Activated CD4-positive, alpha-beta T cell treated with anti-CD3 and anti-CD28 coated beads, Interleukin-2, Interleukin-6, amounts not matched to agents 100 ng/mL and 50 ng/mL, durations not matched to agents 16 hours and 8 hours (primary cell): Measurements from ENCODE around the gene PRMT9.

Experiments used
- DNase-seq: peaks from one replicate; pipeline ENCODE4 v3.0.0-alpha.2; 2020

PRMT9 gene

GRCh38 chr4:147683717-147684700 is at the start of gene PRMT9:
PRMT9 (minus strand) TSS chr4:147684163; CDS start chr4:147683987, 176 bp downstream.
- DNase-seq: peak; percentile 94

DNA sequence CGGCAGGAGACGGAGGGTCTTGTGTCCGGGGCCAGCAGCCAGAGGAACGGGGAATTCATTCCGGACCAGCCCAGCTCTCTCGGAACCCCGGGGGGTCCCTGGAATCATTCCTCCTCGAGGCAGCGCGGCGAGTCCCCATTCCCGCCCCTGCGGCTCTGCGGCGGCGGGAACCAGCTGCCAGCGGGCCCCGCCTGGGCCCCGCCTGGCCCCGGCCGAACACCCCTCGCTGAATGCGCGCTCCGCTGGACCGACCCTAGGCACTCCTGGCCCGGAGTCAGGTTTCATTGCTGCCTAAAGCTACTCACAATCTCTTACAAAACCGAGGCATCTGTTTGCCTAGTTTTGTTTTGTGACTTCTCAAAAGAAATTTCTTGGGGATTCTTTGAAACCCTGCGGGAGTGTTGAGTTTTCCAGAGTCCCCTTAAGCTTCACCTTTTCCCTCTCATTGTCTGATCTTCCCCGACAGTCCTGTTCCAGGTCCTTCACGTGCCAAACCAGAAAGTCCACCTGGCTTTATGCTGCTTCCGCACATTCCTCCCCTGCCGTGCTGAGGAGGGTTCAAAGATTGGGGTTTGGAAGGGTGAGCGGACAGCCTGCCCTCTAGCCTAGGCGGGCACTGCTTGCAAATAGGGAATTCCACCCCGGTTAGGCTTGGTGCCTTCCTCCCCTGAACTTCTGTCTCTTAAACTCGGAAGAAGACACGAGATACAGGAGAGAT is 48.7 kb upstream of the PRMT9 start:
- DNase-seq: no peak

- peak; percentile 63 for DNase-seq
Measured at GRCh38 chr4:147731580-147732517, 47.9 kb upstream of the PRMT9 start, which contains the start of gene ARHGAP10. ARHGAP10 (plus strand) TSS chr4:147732088; CDS start chr4:147732302, 214 bp downstream.

- no peak for DNase-seq
Measured at GRCh38 chr4:147730333-147730732, 46.4 kb upstream of the PRMT9 start.

- no peak for DNase-seq
Measured at GRCh38 chr4:147727476-147728028, 43.6 kb upstream of the PRMT9 start.

- no peak for DNase-seq
Measured at GRCh38 chr4:147725673-147726072, 41.7 kb upstream of the PRMT9 start.

- no peak for DNase-seq
Measured at GRCh38 chr4:147724468-147725201, 40.7 kb upstream of the PRMT9 start.

- DNase-seq: no peak
Measured at GRCh38 chr4:147723326-147723725, 39.4 kb upstream of the PRMT9 start.

GRCh38 chr4:147717878-147718277 is 33.9 kb upstream of the PRMT9 start:
- no peak for DNase-seq

- no peak for DNase-seq
Measured at GRCh38 chr4:147714575-147715401, 30.8 kb upstream of the PRMT9 start.

- no peak for DNase-seq
Measured at GRCh38 chr4:147709999-147710398, 26.0 kb upstream of the PRMT9 start.

GRCh38 chr4:147707892-147708672 is 24.1 kb upstream of the PRMT9 start:
- DNase-seq: peak; percentile 60

GRCh38 chr4:147704846-147705245 is 20.9 kb upstream of the PRMT9 start:
- DNase-seq: no peak

GRCh38 chr4:147696866-147697265 is 12.9 kb upstream of the PRMT9 start:
- no peak for DNase-seq

GRCh38 chr4:147693218-147693617 is 9.3 kb upstream of the PRMT9 start:
- no peak for DNase-seq

DNA sequence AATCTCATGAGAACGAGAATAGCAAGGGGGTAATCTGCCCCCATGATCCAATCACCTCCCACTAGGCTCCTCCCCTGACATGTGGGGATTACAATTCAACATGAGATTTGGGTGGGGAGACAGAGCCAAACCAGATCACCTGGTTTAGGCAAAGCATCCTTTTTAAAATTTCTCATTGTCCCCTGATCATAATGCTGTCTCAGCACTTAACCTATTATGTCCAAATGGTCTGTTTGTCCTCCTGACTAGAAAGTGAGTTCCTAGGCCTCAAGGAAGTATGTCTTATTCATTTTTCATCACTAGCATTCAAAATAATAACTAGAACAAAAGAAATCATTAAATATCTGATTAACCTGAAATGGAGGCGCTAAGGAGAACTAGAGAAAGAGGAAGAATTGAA is 7.9 kb upstream of the PRMT9 start:
- DNase-seq: no peak

GRCh38 chr4:147689067-147689466 is 5.1 kb upstream of the PRMT9 start:
- peak; percentile 29 for DNase-seq

GRCh38 chr4:147683188-147683591 is 773 bp downstream of the PRMT9 start:
- DNase-seq: peak; percentile 30

GRCh38 chr4:147682755-147683154 is 1.2 kb downstream of the PRMT9 start:
- DNase-seq: no peak
